Gastrocnemius medialis (tissue), 4 donors: ENCODE measurements around the gene MAST4. TPM values are rescaled to one million over a fixed set of nuclear protein-coding genes. Genes with fewer than 3 reads are reported as not detected.

Experiments
- ATAC-seq, 2 donors: fragments of 150-250 bp; one replicate each; pipeline ENCODE4 v1.9.1; 2016
- DNase-seq, 2 donors: peaks; one replicate each; pipeline ENCODE4 v3.0.0-alpha.2; 2019
- H3K27ac ChIP-seq, 4 donors: fragments of 200-600 bp; sonication (generic); 1 replicate in 1 of 4; 2 replicates in 3 of 4; pipeline ENCODE4 v1.5.1; 2016 to 2018; ENCODE audit warnings: mild to moderate bottlenecking in 2 of 4, moderate library complexity in 1 of 4
- H3K27me3 ChIP-seq, 3 donors: fragments of 200-600 bp; sonication (generic) in 2 of 3; 1 replicate in 1 of 3; 2 replicates in 2 of 3; pipeline versions ENCODE4 v1.5.1 to v1.6.0; 2016 to 2019; ENCODE audit warnings: mild to moderate bottlenecking in 1 of 3, moderate library complexity in 1 of 3
- H3K36me3 ChIP-seq, 2 donors: fragments of 200-600 bp; sonication (generic) in 1 of 2; one replicate each; pipeline ENCODE4 v1.5.1; 2017 to 2018
- H3K4me1 ChIP-seq, 2 donors: fragments of 200-600 bp; sonication (generic) in 1 of 2; one replicate each; pipeline ENCODE4 v1.5.1; 2016 to 2017; ENCODE audit warnings: mild to moderate bottlenecking in 2 of 2
- H3K4me3 ChIP-seq, 4 donors: fragments of 200-600 bp; sonication (generic) in 3 of 4; 1 replicate in 1 of 4; 2 replicates in 3 of 4; pipeline ENCODE4 v1.5.1; 2016 to 2019; ENCODE audit warnings: mild to moderate bottlenecking in 2 of 4
- H3K9me3 ChIP-seq, 3 donors: fragments of 200-600 bp; sonication (generic) in 2 of 3; 1 replicate in 1 of 3; 2 replicates in 2 of 3; pipeline ENCODE4 v1.5.1; 2016 to 2019
- POLR2A ChIP-seq, 2 donors: fragments of 450-650 bp; IDR thresholded peaks; one replicate each; pipeline ENCODE4 v1.6.1; 2017; ENCODE audit warnings: antibody characterized with exemption in 2 of 2, mild to moderate bottlenecking in 2 of 2, moderate library complexity in 2 of 2
- in situ Hi-C, 4 donors: fragments of 200-750 bp; cut with MboI; loops; one replicate each; pipeline versions ENCODE4 v1.15.0 to v1.8.0; 2017; ENCODE audit warnings: low sequenced_read_pairs in 4 of 4
- intact Hi-C: fragments of 100-400 bp; cut with DNase I; formaldehyde crosslinking; loops from one replicate; pipeline ENCODE4 v1.15.1; 2023; ENCODE audit warnings: low total_unique reads
- total RNA-seq, 4 donors: library from RNA; depleted of rRNA; stranded (reverse); fragments of >200 nt; gene quantifications; one replicate each; pipeline versions ENCODE4 v1.1.0 to v1.2.3, GENCODE V29; 2016
- TF ChIP-seq, protein P1 (sequence below), 5 experiments: fragments of 450-650 bp in 3 of 5; fragments of 200-600 bp in 2 of 5; sonication (generic) in 2 of 5; IDR thresholded peaks in 4 of 5; conservative IDR thresholded peaks in 1 of 5; 1 replicate in 4 of 5; 2 replicates in 1 of 5; pipeline ENCODE4 v1.5.1; 2016 to 2019; ENCODE audit warnings: antibody characterized with exemption in 5 of 5, mild to moderate bottlenecking in 3 of 5, moderate library complexity in 3 of 5

Gene MAST4
- total RNA-seq, 4 donors from 2014 or later = 24.1 to 42.0 (median 38.5) TPM

DNA sequence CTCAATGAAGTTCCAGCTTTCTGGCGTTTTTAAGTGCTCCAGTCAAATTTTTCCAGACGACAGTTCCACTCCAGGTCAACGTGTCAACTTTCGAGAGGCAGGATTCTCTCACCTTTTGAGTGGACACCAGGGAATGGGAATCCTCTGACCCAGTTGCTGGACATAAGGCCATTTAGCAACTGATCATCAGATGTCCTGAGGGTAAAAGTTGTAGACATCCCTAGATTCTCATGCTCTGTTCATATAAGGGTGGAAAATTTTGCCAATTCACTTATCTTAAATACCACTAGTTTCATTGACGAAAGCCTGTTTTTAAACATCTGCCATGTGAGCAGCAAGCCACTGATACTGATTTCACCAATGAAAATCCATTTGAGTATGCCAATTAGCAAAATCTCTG lies 275.5 kb downstream of the MAST4 start:
- no peak overlapping the region for H3K27ac ChIP-seq
- H3K4me1 ChIP-seq = no peaks in the 10 kb centered on the region
- TF ChIP-seq, protein P1, sequence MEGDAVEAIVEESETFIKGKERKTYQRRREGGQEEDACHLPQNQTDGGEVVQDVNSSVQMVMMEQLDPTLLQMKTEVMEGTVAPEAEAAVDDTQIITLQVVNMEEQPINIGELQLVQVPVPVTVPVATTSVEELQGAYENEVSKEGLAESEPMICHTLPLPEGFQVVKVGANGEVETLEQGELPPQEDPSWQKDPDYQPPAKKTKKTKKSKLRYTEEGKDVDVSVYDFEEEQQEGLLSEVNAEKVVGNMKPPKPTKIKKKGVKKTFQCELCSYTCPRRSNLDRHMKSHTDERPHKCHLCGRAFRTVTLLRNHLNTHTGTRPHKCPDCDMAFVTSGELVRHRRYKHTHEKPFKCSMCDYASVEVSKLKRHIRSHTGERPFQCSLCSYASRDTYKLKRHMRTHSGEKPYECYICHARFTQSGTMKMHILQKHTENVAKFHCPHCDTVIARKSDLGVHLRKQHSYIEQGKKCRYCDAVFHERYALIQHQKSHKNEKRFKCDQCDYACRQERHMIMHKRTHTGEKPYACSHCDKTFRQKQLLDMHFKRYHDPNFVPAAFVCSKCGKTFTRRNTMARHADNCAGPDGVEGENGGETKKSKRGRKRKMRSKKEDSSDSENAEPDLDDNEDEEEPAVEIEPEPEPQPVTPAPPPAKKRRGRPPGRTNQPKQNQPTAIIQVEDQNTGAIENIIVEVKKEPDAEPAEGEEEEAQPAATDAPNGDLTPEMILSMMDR (IDR thresholded peaks at IDR 0.05 in 4 of 5, conservative IDR thresholded peaks at IDR 0.05 in 1 of 5) = no peak
- no peak for TF ChIP-seq POLR2A (IDR thresholded peaks at IDR 0.05)
- ATAC-seq (no peak), DNase-seq (no peak)
- in situ Hi-C loops (no loop called here), intact Hi-C loops (no loop called here)
- H3K4me3 ChIP-seq = no peak overlapping the region
- no peaks in the 10 kb centered on the region for H3K9me3 ChIP-seq
- H3K27me3 ChIP-seq = no peaks in the 10 kb centered on the region
- no peaks in the 10 kb centered on the region for H3K36me3 ChIP-seq

DNA sequence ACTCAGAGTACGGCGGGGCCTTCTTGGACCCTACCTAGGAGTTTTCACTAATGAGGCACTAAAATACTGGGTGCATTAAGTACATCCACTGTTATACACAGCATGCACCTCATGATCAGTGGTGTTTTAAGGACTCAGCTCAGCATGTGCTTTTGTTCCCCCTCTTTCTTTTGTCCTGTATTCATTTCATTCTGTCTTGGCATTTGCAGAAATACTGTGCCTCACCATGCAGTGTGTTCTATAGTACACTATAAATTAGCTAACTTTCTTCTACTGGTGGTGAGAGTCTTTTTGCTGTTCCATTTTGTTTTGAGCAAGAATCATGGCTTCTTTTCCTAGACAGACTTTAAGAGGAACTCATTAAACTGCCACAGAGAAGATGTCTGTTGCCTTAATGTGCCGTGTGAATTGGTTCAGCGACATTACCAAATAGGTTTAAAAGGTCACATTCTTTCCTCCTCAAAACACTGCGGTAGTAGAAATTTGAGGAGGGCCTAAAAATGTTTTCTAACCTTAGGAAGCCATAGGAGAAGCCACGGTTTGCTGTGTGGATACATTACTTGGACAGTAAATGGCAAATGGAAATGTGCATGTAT lies 276.6 kb downstream of the MAST4 start:
- intact Hi-C loops = no loop called here
- in situ Hi-C loops = no loop called here

DNA sequence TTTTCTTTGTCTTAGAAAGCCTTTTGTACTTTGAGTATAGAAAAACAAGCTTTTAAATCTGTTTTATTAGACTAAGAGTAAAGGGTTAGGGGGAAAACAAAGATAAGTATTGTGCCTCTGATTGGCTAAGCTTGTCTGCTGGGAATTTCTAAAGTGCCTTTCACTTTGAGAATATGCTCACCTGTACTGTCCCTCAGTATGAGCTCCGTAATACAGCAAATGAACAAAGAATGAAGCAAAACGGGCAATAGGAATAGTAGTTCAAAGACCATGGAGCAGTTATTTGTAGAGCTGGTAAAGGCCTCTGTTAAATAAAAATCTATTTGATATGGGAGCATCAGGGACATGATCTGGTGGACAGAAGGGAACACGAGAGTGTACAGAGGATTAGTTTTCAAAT lies 277.8 kb downstream of the MAST4 start:
- in situ Hi-C loops = no loop called here
- Histone ChIP-seq H3K9me3 (no peaks in the 10 kb centered on the region), H3K27me3 (no peaks in the 10 kb centered on the region), H3K36me3 (no peaks in the 10 kb centered on the region), H3K27ac (no peak overlapping the region), H3K4me3 (no peak overlapping the region), H3K4me1 (no peaks in the 10 kb centered on the region)
- intact Hi-C loops = no loop called here
- ATAC-seq (no peak), DNase-seq (no peak)
- no peak for TF ChIP-seq POLR2A (IDR thresholded peaks at IDR 0.05)
- TF ChIP-seq, protein P1 (IDR thresholded peaks at IDR 0.05 in 4 of 5, conservative IDR thresholded peaks at IDR 0.05 in 1 of 5) = no peak

More for the DNA sequence above, 276.6 kb downstream of the MAST4 start:
- DNase-seq (no peak), ATAC-seq (no peak)
- H3K9me3 ChIP-seq = no peaks in the 10 kb centered on the region
- H3K27me3 ChIP-seq = no peaks in the 10 kb centered on the region
- no peaks in the 10 kb centered on the region for H3K4me1 ChIP-seq
- H3K36me3 ChIP-seq = no peaks in the 10 kb centered on the region
- no peak overlapping the region for H3K27ac ChIP-seq
- TF ChIP-seq POLR2A (IDR thresholded peaks at IDR 0.05) = no peak
- TF ChIP-seq, protein P1 (IDR thresholded peaks at IDR 0.05 in 4 of 5, conservative IDR thresholded peaks at IDR 0.05 in 1 of 5) = no peak
- H3K4me3 ChIP-seq = no peak overlapping the region

- Histone ChIP-seq H3K4me3 (no peak overlapping the region), H3K9me3 (no peaks in the 10 kb centered on the region), H3K27ac (no peak overlapping the region), H3K4me1 (no peaks in the 10 kb centered on the region), H3K36me3 (no peaks in the 10 kb centered on the region), H3K27me3 (no peaks in the 10 kb centered on the region)
- no peak for TF ChIP-seq POLR2A (IDR thresholded peaks at IDR 0.05)
- TF ChIP-seq, protein P1 (IDR thresholded peaks at IDR 0.05 in 4 of 5, conservative IDR thresholded peaks at IDR 0.05 in 1 of 5) = no peak
- ATAC-seq (no peak), DNase-seq (no peak)
- in situ Hi-C loops (no loop called here), intact Hi-C loops (no loop called here)
These were observed 279.1 kb downstream of the MAST4 start for GRCh38 chr5:66875315-66875714.

GRCh38 chr5:66876266-66876807 lies 280.1 kb downstream of the MAST4 start:
- Histone ChIP-seq H3K4me1 (no peaks in the 10 kb centered on the region), H3K27ac (no peak overlapping the region), H3K36me3 (no peaks in the 10 kb centered on the region), H3K27me3 (no peaks in the 10 kb centered on the region), H3K9me3 (no peaks in the 10 kb centered on the region), H3K4me3 (no peak overlapping the region)
- ATAC-seq = no peak
- in situ Hi-C loops (no loop called here), intact Hi-C loops (no loop called here)
- TF ChIP-seq POLR2A (IDR thresholded peaks at IDR 0.05) = no peak
- TF ChIP-seq, protein P1 (IDR thresholded peaks at IDR 0.05 in 4 of 5, conservative IDR thresholded peaks at IDR 0.05 in 1 of 5) = no peak
- no peak for DNase-seq
